CD4-positive, alpha-beta T cell (primary cell): ENCODE data around the gene CNTROB. TPM values are rescaled to one million over a fixed set of nuclear protein-coding genes. Genes with fewer than 3 reads are reported as not detected.

Experiments used
- ATAC-seq: fragments of 200-7000 bp; cut with Tn5 transposase; one replicate; pipeline ENCODE4 v1.10.0; 2022; ENCODE audit warnings: mild to moderate bottlenecking; ENCODE audit not compliant: poor library complexity
- CTCF ChIA-PET: fragments of 350-600 bp; sonication (Branson Sonifier 250); formaldehyde crosslinking; loops from one replicate; lab custom pipeline; 2021; ENCODE audit warnings: antibody characterized with exemption, inconsistent platforms; lab: Charles Lee
- POLR2A ChIA-PET: fragments of 350-600 bp; sonication (Branson Sonifier 250); formaldehyde crosslinking; loops from one replicate; lab custom pipeline; 2021; ENCODE audit warnings: antibody characterized with exemption, inconsistent platforms; lab: Charles Lee
- DNase-seq, 14 experiments: peaks; one replicate each; pipeline ENCODE4 v3.0.0-alpha.2; 2013 to 2020; ENCODE audit warnings: mixed read lengths in 2 of 14
- H3K27ac ChIP-seq, 2 donors: one replicate each; pipeline versions ENCODE4 v1.5.1 to v1.7.0; 2013; ENCODE audit warnings: low read length in 2 of 2, low read depth in 1 of 2, mild to moderate bottlenecking in 1 of 2
- H3K27me3 ChIP-seq, 2 experiments: 1 replicate in 1 of 2; 2 replicates in 1 of 2; pipeline versions ENCODE4 v1.6.1 to v1.7.0; 2013; ENCODE audit warnings: low read length in 2 of 2, control low read depth in 1 of 2, mild to moderate bottlenecking in 1 of 2, moderate library complexity in 1 of 2; ENCODE audit not compliant: insufficient read depth in 2 of 2, control insufficient read depth in 1 of 2
- H3K36me3 ChIP-seq: one replicate; pipeline ENCODE4 v1.6.1; 2013; ENCODE audit warnings: low read length, control low read depth; ENCODE audit not compliant: insufficient read depth
- H3K4me1 ChIP-seq: one replicate; pipeline ENCODE4 v1.6.1; 2013; ENCODE audit warnings: low read length, control low read depth; ENCODE audit not compliant: insufficient read depth
- H3K4me3 ChIP-seq: one replicate; pipeline ENCODE4 v1.5.1; 2013; ENCODE audit warnings: mild to moderate bottlenecking, low read length, moderate library complexity
- H3K9me3 ChIP-seq, 2 experiments: 1 replicate in 1 of 2; 2 replicates in 1 of 2; pipeline versions ENCODE4 v1.6.1 to v1.7.0; 2013; ENCODE audit warnings: low read length in 2 of 2, mild to moderate bottlenecking in 2 of 2, control low read depth in 1 of 2, moderate library complexity in 1 of 2; ENCODE audit not compliant: control insufficient read depth in 1 of 2, insufficient read depth in 1 of 2
- H3K27ac Mint-ChIP-seq: one replicate; pipeline ENCODE4 v1.8.0; 2020; ENCODE audit warnings: mixed read lengths
- H3K27me3 Mint-ChIP-seq: one replicate; pipeline ENCODE4 v1.8.0; 2021; ENCODE audit warnings: mixed read lengths
- H3K36me3 Mint-ChIP-seq: one replicate; pipeline ENCODE4 v1.8.0; 2021; ENCODE audit warnings: low read depth, mixed read lengths
- H3K4me1 Mint-ChIP-seq: one replicate; pipeline ENCODE4 v1.8.0; 2021; ENCODE audit warnings: low read depth, mixed read lengths
- H3K4me3 Mint-ChIP-seq: one replicate; pipeline ENCODE4 v1.8.0; 2020; ENCODE audit warnings: mild to moderate bottlenecking, mixed read lengths
- H3K9me3 Mint-ChIP-seq: one replicate; pipeline ENCODE4 v1.8.0; 2020; ENCODE audit warnings: mixed read lengths
- CTCF ChIP-seq: fragments of 200-600 bp; IDR thresholded peaks from one replicate; pipeline ENCODE4 v1.8.0; 2022; ENCODE audit warnings: antibody characterized with exemption, mild to moderate bottlenecking
- intact Hi-C, 2 experiments: fragments of 100-400 bp; cut with DNase I in 1 of 2; cut with micrococcal nuclease in 1 of 2; formaldehyde crosslinking; loops; one replicate each; pipeline versions ENCODE4 v1.15.1 to v1.9.0; 2023 to 2025; cut with DNase I, micrococcal nuclease
- polyA plus RNA-seq, 2 donors: library from polyadenylated mRNA; unstranded; fragments of 120-200 nt; gene quantifications; one replicate each; pipeline ENCODE4 v1.2.1, GENCODE V29; 2013
- total RNA-seq, 174 experiments: library from RNA in 2 of 174; stranded (reverse) in 2 of 174; gene quantifications; one replicate each; pipeline ENCODE4 v1.2.3 and lab custom pipeline; 2021 to 2026

The CNTROB gene
- 10 to 100 TPM; 20.6 to 21.9 TPM for total RNA-seq
- 16.8 TPM for polyA plus RNA-seq (2013, experiment 1 of 2)
- 19.7 TPM for polyA plus RNA-seq (2013, experiment 2 of 2)
- 21.9 to 88.3 (median 46.3) reads per million in 172 experiments for total RNA-seq (lab: John Stamatoyannopoulos, UW)

- Mint-ChIP-seq H3K4me1 (peaks cover 49% of the 10 kb centered on the region), H3K27me3 (no peaks in the 10 kb centered on the region), H3K9me3 (no peaks in the 10 kb centered on the region), H3K27ac (peak within 1 kb of the TSS; percentile 90), H3K36me3 (peaks cover 51% of the 10 kb centered on the region), H3K4me3 (peak within 1 kb of the TSS; percentile 97)
- peaks cover 20% of the 10 kb centered on the region for H3K36me3 ChIP-seq
- CTCF ChIA-PET, result interaction anchor here (0.9 to 2.6 kb wide), 8 partner anchors 9 to 244 kb away, joined by 3 to 12 read pairs (median 7); partner anchors contain the start of genes RNF227 and TP53
- intact Hi-C loops, result loop anchor here (1.0 to 5.0 kb wide), 5 partner anchors 10 to 315 kb away; partner anchors contain the start of genes CHD3 (in 1 of the 2) and RNF227 (in 1 of the 2)
- TF ChIP-seq CTCF, result no peak
- peak within 1 kb of the TSS; percentile 94 for H3K4me3 ChIP-seq
- H3K27ac ChIP-seq, result peak within 1 kb of the TSS; percentile 83
- POLR2A ChIA-PET, result interaction anchor here (1.0 to 5.3 kb wide), 16 partner anchors 9 to 447 kb away, joined by 3 to 60 read pairs (median 6); partner anchors contain the start of genes CYB5D1, FXR2, NAA38 and POLR2A
- no peaks in the 10 kb centered on the region for H3K27me3 ChIP-seq
- no peaks in the 10 kb centered on the region for H3K9me3 ChIP-seq
- DNase-seq (peak; percentile 97 to 100 (median 99)), ATAC-seq (peak; percentile 92)
- H3K4me1 ChIP-seq, result peaks cover 40% of the 10 kb centered on the region
Observed at GRCh38 chr17:7931709-7932482, at the start of gene CNTROB, which contains the start of gene TRAPPC1. Gene CNTROB, plus strand, starts transcription at chr17:7932206. Its CDS starts 874 bp downstream, at chr17:7933080. Gene TRAPPC1, minus strand, starts transcription at chr17:7931946. Its CDS starts 117 bp downstream, at chr17:7931829.

- Histone ChIP-seq H3K9me3 (no peaks in the 10 kb centered on the region), H3K36me3 (peaks cover 21% of the 10 kb centered on the region), H3K27me3 (no peaks in the 10 kb centered on the region), H3K27ac (peak overlapping the region in 1 of 2 donors; percentile 41), H3K4me3 (no peak overlapping the region), H3K4me1 (peaks cover 53% of the 10 kb centered on the region)
- H3K9me3 Mint-ChIP-seq, result no peaks in the 10 kb centered on the region
- DNase-seq (no peak), ATAC-seq (no peak)
- H3K36me3 Mint-ChIP-seq, result peaks cover 4% of the 10 kb centered on the region
- no peaks in the 10 kb centered on the region for H3K27me3 Mint-ChIP-seq
- intact Hi-C loops, result no loop called here
- peaks cover 6% of the 10 kb centered on the region for H3K4me1 Mint-ChIP-seq
- no peak overlapping the region for H3K4me3 Mint-ChIP-seq
- no peak overlapping the region for H3K27ac Mint-ChIP-seq
- POLR2A ChIA-PET, result interaction anchor here (0.6 to 2.3 kb wide), 6 partner anchors 14 to 196 kb away, joined by 3 to 13 read pairs (median 4); partner anchors contain the start of genes NAA38, RNF227 and TP53
- TF ChIP-seq CTCF, result no peak
- CTCF ChIA-PET, result interaction anchor here (0.6 to 1.7 kb wide), 2 partner anchors 21 to 25 kb away, joined by 3 to 5 read pairs; partner anchors contain the start of genes CYB5D1 and NAA38
Observed at GRCh38 chr17:7882629-7883028, 49.4 kb upstream of the CNTROB start.

- Mint-ChIP-seq H3K36me3 (peaks cover 4% of the 10 kb centered on the region), H3K27ac (no peak overlapping the region), H3K27me3 (no peaks in the 10 kb centered on the region), H3K4me3 (peak overlapping the region; percentile 89), H3K4me1 (peaks cover 6% of the 10 kb centered on the region), H3K9me3 (no peaks in the 10 kb centered on the region)
- TF ChIP-seq CTCF, result no peak
- H3K4me1 ChIP-seq, result peaks cover 66% of the 10 kb centered on the region
- no peaks in the 10 kb centered on the region for H3K9me3 ChIP-seq
- DNase-seq, result peak in 8 of 14 experiments; percentile 17 to 84 (median 34)
- CTCF ChIA-PET, result interaction anchor here (0.9 to 1.7 kb wide), 2 partner anchors 26 to 323 kb away, joined by 3 read pairs; partner anchors contain the start of genes CYB5D1 and NAA38
- intact Hi-C loops, result no loop called here
- ATAC-seq, result peak; percentile 2
- H3K4me3 ChIP-seq, result peak overlapping the region; percentile 53
- no peaks in the 10 kb centered on the region for H3K27me3 ChIP-seq
- H3K36me3 ChIP-seq, result peaks cover 21% of the 10 kb centered on the region
- peak overlapping the region; percentile 33 to 59 for H3K27ac ChIP-seq
- POLR2A ChIA-PET, result interaction anchor here (1.0 to 2.3 kb wide), 5 partner anchors 15 to 197 kb away, joined by 4 to 13 read pairs (median 4); partner anchors contain the start of genes NAA38 and TP53
Observed at GRCh38 chr17:7883781-7884386, 48.1 kb upstream of the CNTROB start.
